Nephron progenitor cell (in vitro differentiated cells): Measurements from ENCODE around the gene UBR3.
A peak's percentile ranks its signal among the peaks of the same experiment; 100 is the strongest.

Source experiments
- DNase-seq: peaks from one replicate; pipeline ENCODE4 v3.0.0; 2021
- H3K27ac Mint-ChIP-seq: 2 replicates; pipeline ENCODE4 v1.8.0; 2021; ENCODE audit warnings: mild to moderate bottlenecking, moderate library complexity, mixed read lengths
- H3K27me3 Mint-ChIP-seq: 2 replicates; pipeline ENCODE4 v1.8.0; 2021; ENCODE audit warnings: mild to moderate bottlenecking, low read depth, mixed read lengths; ENCODE audit not compliant: poor library complexity
- H3K36me3 Mint-ChIP-seq: 2 replicates; pipeline ENCODE4 v1.8.0; 2021; ENCODE audit warnings: low read depth, mixed read lengths
- H3K4me1 Mint-ChIP-seq: 2 replicates; pipeline ENCODE4 v1.8.0; 2021; ENCODE audit warnings: mixed read lengths
- H3K4me3 Mint-ChIP-seq: 2 replicates; pipeline ENCODE4 v1.8.0; 2021; ENCODE audit warnings: mild to moderate bottlenecking, moderate library complexity, mixed read lengths
- H3K9me3 Mint-ChIP-seq: 2 replicates; pipeline ENCODE4 v1.8.0; 2021; ENCODE audit warnings: mild to moderate bottlenecking, moderate library complexity, mixed read lengths
- TF ChIP-seq, protein P1 (sequence below): fragments of 200-600 bp; sonication (generic); IDR thresholded peaks from 2 replicates; pipeline ENCODE4 v1.5.0; 2021; ENCODE audit warnings: antibody characterized with exemption

The UBR3 gene

GRCh38 chr2:169795181-169795580, 32.1 kb upstream of the UBR3 start:
- H3K36me3 Mint-ChIP-seq: peaks cover 18% of the 10 kb centered on the region

DNA sequence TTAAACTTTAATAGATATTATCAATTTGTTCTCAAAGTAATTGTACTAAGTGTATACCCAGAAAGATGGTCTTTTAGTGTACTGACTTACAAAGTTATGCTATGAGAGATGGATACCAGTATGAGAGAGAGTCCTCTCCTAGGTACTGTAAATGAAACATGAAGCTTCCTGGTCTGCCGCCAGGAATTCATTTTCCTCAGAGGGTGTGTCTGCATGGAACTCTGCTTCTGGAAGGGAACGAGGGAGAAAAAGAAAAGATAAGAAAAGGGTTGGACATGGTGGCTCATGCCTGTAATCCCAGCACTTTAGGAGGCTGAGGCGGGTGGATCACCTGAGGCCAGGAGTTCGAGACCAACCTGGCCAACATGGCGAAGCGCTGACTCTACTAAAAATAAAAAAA, 30.8 kb upstream of the UBR3 start:
- Mint-ChIP-seq H3K9me3 (no peaks in the 10 kb centered on the region), H3K4me1 (peaks cover 28% of the 10 kb centered on the region), H3K4me3 (no peak overlapping the region), H3K27me3 (peaks cover 3% of the 10 kb centered on the region), H3K36me3 (peaks cover 27% of the 10 kb centered on the region), H3K27ac (no peak overlapping the region)
- DNase-seq: no peak
- TF ChIP-seq, protein P1, sequence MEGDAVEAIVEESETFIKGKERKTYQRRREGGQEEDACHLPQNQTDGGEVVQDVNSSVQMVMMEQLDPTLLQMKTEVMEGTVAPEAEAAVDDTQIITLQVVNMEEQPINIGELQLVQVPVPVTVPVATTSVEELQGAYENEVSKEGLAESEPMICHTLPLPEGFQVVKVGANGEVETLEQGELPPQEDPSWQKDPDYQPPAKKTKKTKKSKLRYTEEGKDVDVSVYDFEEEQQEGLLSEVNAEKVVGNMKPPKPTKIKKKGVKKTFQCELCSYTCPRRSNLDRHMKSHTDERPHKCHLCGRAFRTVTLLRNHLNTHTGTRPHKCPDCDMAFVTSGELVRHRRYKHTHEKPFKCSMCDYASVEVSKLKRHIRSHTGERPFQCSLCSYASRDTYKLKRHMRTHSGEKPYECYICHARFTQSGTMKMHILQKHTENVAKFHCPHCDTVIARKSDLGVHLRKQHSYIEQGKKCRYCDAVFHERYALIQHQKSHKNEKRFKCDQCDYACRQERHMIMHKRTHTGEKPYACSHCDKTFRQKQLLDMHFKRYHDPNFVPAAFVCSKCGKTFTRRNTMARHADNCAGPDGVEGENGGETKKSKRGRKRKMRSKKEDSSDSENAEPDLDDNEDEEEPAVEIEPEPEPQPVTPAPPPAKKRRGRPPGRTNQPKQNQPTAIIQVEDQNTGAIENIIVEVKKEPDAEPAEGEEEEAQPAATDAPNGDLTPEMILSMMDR: no peak

More at GRCh38 chr2:169795181-169795580, 32.1 kb upstream of the UBR3 start:
- Mint-ChIP-seq H3K9me3 (no peaks in the 10 kb centered on the region), H3K4me3 (no peak overlapping the region), H3K4me1 (peaks cover 19% of the 10 kb centered on the region), H3K27me3 (peaks cover 3% of the 10 kb centered on the region), H3K27ac (no peak overlapping the region)
- TF ChIP-seq, protein P1: no peak
- no peak for DNase-seq

GRCh38 chr2:169797601-169798000, 29.7 kb upstream of the UBR3 start:
- TF ChIP-seq, protein P1: no peak
- Mint-ChIP-seq H3K27me3 (peaks cover 3% of the 10 kb centered on the region), H3K4me1 (peaks cover 37% of the 10 kb centered on the region), H3K4me3 (peak overlapping the region; percentile 66), H3K9me3 (no peaks in the 10 kb centered on the region), H3K27ac (no peak overlapping the region), H3K36me3 (peaks cover 36% of the 10 kb centered on the region)
- no peak for DNase-seq

GRCh38 chr2:169798397-169798717, 28.9 kb upstream of the UBR3 start:
- Mint-ChIP-seq H3K27me3 (peaks cover 3% of the 10 kb centered on the region), H3K4me1 (peaks cover 42% of the 10 kb centered on the region), H3K27ac (peak overlapping the region; percentile 85), H3K36me3 (peaks cover 42% of the 10 kb centered on the region), H3K9me3 (no peaks in the 10 kb centered on the region), H3K4me3 (peak overlapping the region; percentile 91)
- DNase-seq: no peak
- TF ChIP-seq, protein P1: no peak

- peaks cover 3% of the 10 kb centered on the region for H3K27me3 Mint-ChIP-seq
- H3K4me1 Mint-ChIP-seq: peaks cover 42% of the 10 kb centered on the region
- TF ChIP-seq, protein P1: no peak
- peaks cover 37% of the 10 kb centered on the region for H3K36me3 Mint-ChIP-seq
- DNase-seq: peak; percentile 94
- peak within 1 kb of the TSS; percentile 85 for H3K27ac Mint-ChIP-seq
- no peaks in the 10 kb centered on the region for H3K9me3 Mint-ChIP-seq
- H3K4me3 Mint-ChIP-seq: peak within 1 kb of the TSS; percentile 91
Observed at GRCh38 chr2:169798718-169799592, 28.3 kb upstream of the UBR3 start, which contains the start of gene SSB. SSB (plus strand) TSS chr2:169798871; CDS start chr2:169800961, 2,090 bp downstream.

GRCh38 chr2:169803480-169803879, 23.8 kb upstream of the UBR3 start:
- Mint-ChIP-seq H3K27me3 (no peaks in the 10 kb centered on the region), H3K4me1 (peaks cover 33% of the 10 kb centered on the region), H3K9me3 (no peaks in the 10 kb centered on the region), H3K36me3 (peaks cover 62% of the 10 kb centered on the region), H3K27ac (no peak overlapping the region), H3K4me3 (no peak overlapping the region)
- DNase-seq: no peak
- TF ChIP-seq, protein P1: no peak
